ENCODE data around the gene TRABD2B. TPM values are rescaled to one million over a fixed set of nuclear protein-coding genes. Genes with fewer than 3 reads are reported as not detected.
A peak's percentile ranks its signal among the peaks of the same experiment; 100 is the strongest.
"Not testable (repeated sequence)": the region's sequence is repeated elsewhere in the genome, so short reads cannot be mapped to it uniquely, and the experiment has no call there.

TRABD2B gene
- total RNA-seq, 4 donors from 2014 or later = 0.63 to 3.1 (median 1.7) TPM

GRCh38 chr1:47962750-47963492 is 34.3 kb downstream of the TRABD2B start:
- intact Hi-C loops (cut with DNase I; ENCODE audit: low total_unique reads) = no loop called here
- TF ChIP-seq, protein P1, sequence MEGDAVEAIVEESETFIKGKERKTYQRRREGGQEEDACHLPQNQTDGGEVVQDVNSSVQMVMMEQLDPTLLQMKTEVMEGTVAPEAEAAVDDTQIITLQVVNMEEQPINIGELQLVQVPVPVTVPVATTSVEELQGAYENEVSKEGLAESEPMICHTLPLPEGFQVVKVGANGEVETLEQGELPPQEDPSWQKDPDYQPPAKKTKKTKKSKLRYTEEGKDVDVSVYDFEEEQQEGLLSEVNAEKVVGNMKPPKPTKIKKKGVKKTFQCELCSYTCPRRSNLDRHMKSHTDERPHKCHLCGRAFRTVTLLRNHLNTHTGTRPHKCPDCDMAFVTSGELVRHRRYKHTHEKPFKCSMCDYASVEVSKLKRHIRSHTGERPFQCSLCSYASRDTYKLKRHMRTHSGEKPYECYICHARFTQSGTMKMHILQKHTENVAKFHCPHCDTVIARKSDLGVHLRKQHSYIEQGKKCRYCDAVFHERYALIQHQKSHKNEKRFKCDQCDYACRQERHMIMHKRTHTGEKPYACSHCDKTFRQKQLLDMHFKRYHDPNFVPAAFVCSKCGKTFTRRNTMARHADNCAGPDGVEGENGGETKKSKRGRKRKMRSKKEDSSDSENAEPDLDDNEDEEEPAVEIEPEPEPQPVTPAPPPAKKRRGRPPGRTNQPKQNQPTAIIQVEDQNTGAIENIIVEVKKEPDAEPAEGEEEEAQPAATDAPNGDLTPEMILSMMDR (IDR thresholded peaks at IDR 0.05) = no peak
- no peak for TF ChIP-seq POLR2A (IDR thresholded peaks at IDR 0.05)
- DNase-seq (ENCODE audit: low spot score in 2 of 2) = peak in 1 of 2 donors; percentile 62

DNA sequence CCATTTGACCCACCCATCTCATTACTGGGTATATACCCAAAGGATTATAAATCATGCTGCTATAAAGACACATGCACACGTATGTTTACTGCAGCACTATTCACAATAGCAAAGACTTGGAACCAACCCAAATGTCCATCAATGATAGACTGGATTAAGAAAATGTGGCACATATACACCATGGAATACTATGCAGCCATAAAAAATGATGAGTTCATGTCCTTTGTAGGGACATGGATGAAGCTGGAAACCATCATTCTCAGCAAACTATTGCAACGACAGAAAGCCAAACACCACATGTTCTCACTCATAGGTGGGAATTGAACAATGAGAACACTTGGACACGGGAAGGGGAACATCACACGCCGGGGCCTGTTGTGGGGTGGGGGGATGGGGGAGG is 35.4 kb downstream of the TRABD2B start:
- DNase-seq (ENCODE audit: low spot score in 2 of 2); H3K4me3 ChIP-seq (ENCODE audit: low read depth, poor library complexity, severe bottlenecking); intact Hi-C loops (cut with DNase I; ENCODE audit: low total_unique reads): not testable (repeated sequence)
- 92 to 98% methylated on average over 5 of the region's 5 CpGs for whole genome bisulfite sequencing, 2 donors

More at GRCh38 chr1:47962750-47963492, 34.3 kb downstream of the TRABD2B start:
- 62 to 69% methylated on average over 5 of the region's 5 CpGs for WGBS, 2 donors
- H3K4me3 ChIP-seq (ENCODE audit: low read depth, poor library complexity, severe bottlenecking) = no peak overlapping the region

GRCh38 chr1:47956491-47956890 is 40.7 kb downstream of the TRABD2B start:
- intact Hi-C loops (cut with DNase I; ENCODE audit: low total_unique reads); H3K4me3 ChIP-seq (ENCODE audit: low read depth, poor library complexity, severe bottlenecking); DNase-seq (ENCODE audit: low spot score in 2 of 2): not testable (repeated sequence)
- WGBS, 2 donors = 94 to 100% methylated on average over 6 of the region's 6 CpGs

GRCh38 chr1:47953661-47954060 is 43.5 kb downstream of the TRABD2B start:
- intact Hi-C loops (cut with DNase I; ENCODE audit: low total_unique reads) = no loop called here
- H3K4me3 ChIP-seq (ENCODE audit: low read depth, poor library complexity, severe bottlenecking) = no peak overlapping the region
- DNase-seq (ENCODE audit: low spot score in 2 of 2) = no peak
- TF ChIP-seq, protein P1 (IDR thresholded peaks at IDR 0.05) = no peak
- TF ChIP-seq POLR2A (IDR thresholded peaks at IDR 0.05) = no peak
- 98% methylated on average over 3 of the region's 3 CpGs for WGBS, 2 donors

- TF ChIP-seq, protein P1 (IDR thresholded peaks at IDR 0.05) = no peak
- no peak for TF ChIP-seq POLR2A (IDR thresholded peaks at IDR 0.05)
- peak in 1 of 2 donors; percentile 68 for DNase-seq (ENCODE audit: low spot score in 2 of 2)
- no peak overlapping the region for H3K4me3 ChIP-seq (ENCODE audit: low read depth, poor library complexity, severe bottlenecking)
- intact Hi-C loops (cut with DNase I; ENCODE audit: low total_unique reads) = no loop called here
- 87 to 88% methylated on average over 6 of the region's 6 CpGs for WGBS, 2 donors
Observed at GRCh38 chr1:47951545-47952235, 45.5 kb downstream of the TRABD2B start.

GRCh38 chr1:47951026-47951425 is 46.2 kb downstream of the TRABD2B start:
- no peak for DNase-seq (ENCODE audit: low spot score in 2 of 2)
- intact Hi-C loops (cut with DNase I; ENCODE audit: low total_unique reads) = no loop called here
- no peak overlapping the region for H3K4me3 ChIP-seq (ENCODE audit: low read depth, poor library complexity, severe bottlenecking)
- TF ChIP-seq POLR2A (IDR thresholded peaks at IDR 0.05) = no peak
- TF ChIP-seq, protein P1 (IDR thresholded peaks at IDR 0.05) = no peak
- WGBS, 2 donors = 81 to 87% methylated on average over 6 to 8 of the region's 8 CpGs

Data from lower leg skin (tissue), 4 donors.